ENCODE data around the gene CGRRF1.

CGRRF1 gene

GRCh38 chr14:54533100-54533499, 23.4 kb downstream of the CGRRF1 start:
- Histone ChIP-seq H3K36me3 (ENCODE audit: insufficient read depth, low read length) (peaks cover 1% of the 10 kb centered on the region; the same call in 1 of the 2 replicates), H3K27me3 (ENCODE audit: insufficient read depth, low read length) (no peaks in the 10 kb centered on the region), H3K4me2 (ENCODE audit: low read length) (no peak overlapping the region), H3K27ac (ENCODE audit: low read depth, low read length, poor library complexity, severe bottlenecking) (no peak overlapping the region), H3K9ac (ENCODE audit: low read length) (no peak overlapping the region), H3K9me3 (ENCODE audit: low read length) (no peaks in the 10 kb centered on the region), H3F3A (ENCODE audit: insufficient read depth, low read length) (no peaks in the 10 kb centered on the region), H2AFZ (ENCODE audit: low read length) (no peak overlapping the region), H3K4me1 (ENCODE audit: insufficient read depth, low read length, severe bottlenecking) (peaks cover 6% of the 10 kb centered on the region), H3K4me3 (ENCODE audit: low read depth, low read length, poor library complexity, severe bottlenecking) (no peak overlapping the region), H4K20me1 (ENCODE audit: insufficient read depth, low read length) (no peaks in the 10 kb centered on the region), H3K9me2 (ENCODE audit: low read depth, low read length) (no peaks in the 10 kb centered on the region), H3K79me2 (ENCODE audit: insufficient read depth, low read length) (no peaks in the 10 kb centered on the region)
- TF ChIP-seq CTCF (IDR thresholded peaks at IDR 0.05; ENCODE audit: low read length) (no peak), EZH2 (IDR thresholded peaks at IDR 0.05; ENCODE audit: borderline replicate concordance, low read length) (no peak)

GRCh38 chr14:54535126-54535525, 25.4 kb downstream of the CGRRF1 start:
- Histone ChIP-seq H4K20me1 (ENCODE audit: insufficient read depth, low read length) (no peaks in the 10 kb centered on the region), H3K9me3 (ENCODE audit: low read length) (no peaks in the 10 kb centered on the region), H3K4me2 (ENCODE audit: low read length) (no peak overlapping the region), H3K9ac (ENCODE audit: low read length) (no peak overlapping the region), H3K27ac (ENCODE audit: low read depth, low read length, poor library complexity, severe bottlenecking) (no peak overlapping the region), H3K4me1 (ENCODE audit: insufficient read depth, low read length, severe bottlenecking) (peaks cover 6% of the 10 kb centered on the region), H3F3A (ENCODE audit: insufficient read depth, low read length) (no peaks in the 10 kb centered on the region), H3K27me3 (ENCODE audit: insufficient read depth, low read length) (no peaks in the 10 kb centered on the region), H2AFZ (ENCODE audit: low read length) (no peak overlapping the region), H3K36me3 (ENCODE audit: insufficient read depth, low read length) (peaks cover 6% of the 10 kb centered on the region; the same call in 1 of the 2 replicates), H3K4me3 (ENCODE audit: low read depth, low read length, poor library complexity, severe bottlenecking) (no peak overlapping the region), H3K9me2 (ENCODE audit: low read depth, low read length) (no peaks in the 10 kb centered on the region), H3K79me2 (ENCODE audit: insufficient read depth, low read length) (no peaks in the 10 kb centered on the region)
- TF ChIP-seq CTCF (IDR thresholded peaks at IDR 0.05; ENCODE audit: low read length) (no peak), EZH2 (IDR thresholded peaks at IDR 0.05; ENCODE audit: borderline replicate concordance, low read length) (no peak)

GRCh38 chr14:54535646-54536045, 25.9 kb downstream of the CGRRF1 start:
- Histone ChIP-seq H3K27me3 (ENCODE audit: insufficient read depth, low read length) (no peaks in the 10 kb centered on the region), H3K27ac (ENCODE audit: low read depth, low read length, poor library complexity, severe bottlenecking) (no peak overlapping the region), H4K20me1 (ENCODE audit: insufficient read depth, low read length) (no peaks in the 10 kb centered on the region)

More at GRCh38 chr14:54535646-54536045, 25.9 kb downstream of the CGRRF1 start:
- H3F3A ChIP-seq (ENCODE audit: insufficient read depth, low read length) = no peaks in the 10 kb centered on the region
- H3K79me2 ChIP-seq (ENCODE audit: insufficient read depth, low read length) = no peaks in the 10 kb centered on the region
- no peaks in the 10 kb centered on the region for H3K9me2 ChIP-seq (ENCODE audit: low read depth, low read length)
- H3K4me2 ChIP-seq (ENCODE audit: low read length) = no peak overlapping the region
- peaks cover 6% of the 10 kb centered on the region; the same call in 1 of the 2 replicates for H3K36me3 ChIP-seq (ENCODE audit: insufficient read depth, low read length)
- H3K9me3 ChIP-seq (ENCODE audit: low read length) = no peaks in the 10 kb centered on the region
- H3K4me1 ChIP-seq (ENCODE audit: insufficient read depth, low read length, severe bottlenecking) = peaks cover 6% of the 10 kb centered on the region
- TF ChIP-seq EZH2 (IDR thresholded peaks at IDR 0.05; ENCODE audit: borderline replicate concordance, low read length) (no peak), CTCF (IDR thresholded peaks at IDR 0.05; ENCODE audit: low read length) (no peak)
- H2AFZ ChIP-seq (ENCODE audit: low read length) = no peak overlapping the region
- H3K4me3 ChIP-seq (ENCODE audit: low read depth, low read length, poor library complexity, severe bottlenecking) = no peak overlapping the region
- no peak overlapping the region for H3K9ac ChIP-seq (ENCODE audit: low read length)

All from OCI-LY1 (cell line).